Endothelial cell of umbilical vein (primary cell): ENCODE measurements around the gene COL23A1. TPM values are rescaled to one million over a fixed set of nuclear protein-coding genes. Genes with fewer than 3 reads are reported as not detected.

Experiments used
- BruUV-seq: library from RNA; stranded (reverse); fragments of 400-500 nt; replicated peaks from 2 replicates; lab custom pipeline; 2021; lab: Mats Ljungman, UMichigan
- CTCF ChIA-PET: fragments of 300-600, 350-600 bp; sonication (Branson Sonifier 250); formaldehyde crosslinking; loops from one replicate; lab custom pipeline; 2021; ENCODE audit warnings: antibody characterized with exemption, inconsistent platforms; lab: Charles Lee
- POLR2A ChIA-PET: fragments of 300-600, 350-600 bp; sonication (Branson Sonifier 250); formaldehyde crosslinking; loops from one replicate; lab custom pipeline; 2021; ENCODE audit warnings: antibody characterized with exemption, inconsistent platforms; lab: Charles Lee
- DNase-seq: peaks from one replicate; pipeline ENCODE4 v3.0.0-alpha.2; 2011; ENCODE audit warnings: low read depth, low spot score
- FAIRE-seq: peaks from 2 replicates; lab custom pipeline; 2011; peaks lifted over from hg19 to GRCh38; lab: Jason Lieb, UNC
- H2AFZ ChIP-seq: 2 replicates; pipeline ENCODE4 v1.6.0; 2012; ENCODE audit warnings: low read depth, low read length, control low read depth, inconsistent platforms
- H3K27ac ChIP-seq: 2 replicates; pipeline ENCODE4 v1.5.1; 2011; ENCODE audit warnings: low read depth, mild to moderate bottlenecking, control low read depth, low read length, moderate library complexity; ENCODE audit not compliant: insufficient read depth
- H3K27me3 ChIP-seq, 2 experiments: 2 replicates each; pipeline versions ENCODE4 v1.6.0 to v1.6.1; 2011; ENCODE audit warnings: low read length in 2 of 2, mixed read lengths in 1 of 2; ENCODE audit not compliant: control insufficient read depth in 2 of 2, insufficient read depth in 2 of 2
- H3K36me3 ChIP-seq, 2 experiments: 2 replicates in 1 of 2; 3 replicates in 1 of 2; pipeline ENCODE4 v1.5.1; 2011; ENCODE audit warnings: low read length in 2 of 2, mild to moderate bottlenecking in 1 of 2, moderate library complexity in 1 of 2; ENCODE audit not compliant: control insufficient read depth in 2 of 2, insufficient read depth in 2 of 2; ENCODE audit errors: extremely low read depth in 1 of 2
- H3K4me1 ChIP-seq: 3 replicates; pipeline ENCODE4 v1.5.1; 2011; ENCODE audit warnings: mild to moderate bottlenecking, low read length; ENCODE audit not compliant: control insufficient read depth, insufficient read depth; ENCODE audit errors: extremely low read depth
- H3K4me2 ChIP-seq: 2 replicates; pipeline ENCODE4 v1.6.1; 2011; ENCODE audit warnings: low read length, control low read depth, mixed read lengths; ENCODE audit not compliant: insufficient read depth
- H3K4me3 ChIP-seq, 3 experiments: fragments of 200-600 bp in 1 of 3; sonication (generic), shearing (Covaris generic) in 1 of 3; replicated peaks in 1 of 3; 2 replicates each; pipeline ENCODE4 v1.5.1; 2011 to 2016; ENCODE audit warnings: control low read depth in 3 of 3, low read length in 3 of 3, mild to moderate bottlenecking in 2 of 3, inconsistent platforms in 1 of 3, low read depth in 1 of 3, moderate library complexity in 1 of 3; ENCODE audit not compliant: insufficient read depth in 1 of 3
- H3K79me2 ChIP-seq: 2 replicates; pipeline ENCODE4 v1.6.0; 2012; ENCODE audit warnings: low read length, inconsistent platforms; ENCODE audit not compliant: control insufficient read depth, insufficient read depth
- H3K9ac ChIP-seq: replicated peaks from 2 replicates; pipeline ENCODE3; 2011; ENCODE audit warnings: low read length, control low read depth; ENCODE audit not compliant: insufficient read depth; ENCODE audit errors: extremely low read depth
- H3K9me1 ChIP-seq: replicated peaks from 3 replicates; pipeline ENCODE4 v1.6.0; 2011; ENCODE audit warnings: mild to moderate bottlenecking, low read length; ENCODE audit not compliant: control insufficient read depth, insufficient read depth; ENCODE audit errors: extremely low read depth
- H3K9me3 ChIP-seq: replicated peaks from 2 replicates; pipeline ENCODE4 v1.5.1; 2012; ENCODE audit warnings: low read length, inconsistent platforms; ENCODE audit not compliant: control insufficient read depth, insufficient read depth
- H4K20me1 ChIP-seq: replicated peaks from 2 replicates; pipeline ENCODE3; 2011; ENCODE audit warnings: mild to moderate bottlenecking, low read length; ENCODE audit not compliant: control insufficient read depth, insufficient read depth; ENCODE audit errors: extremely low read depth
- CTCF ChIP-seq, 2 donors: IDR thresholded peaks; 1 replicate in 1 of 2; 2 replicates in 1 of 2; pipeline ENCODE4 v1.5.1; 2011; ENCODE audit warnings: low read length in 2 of 2, mild to moderate bottlenecking in 2 of 2, moderate library complexity in 2 of 2, control low read depth in 1 of 2, inconsistent platforms in 1 of 2, low read depth in 1 of 2; ENCODE audit not compliant: insufficient read depth in 1 of 2; ENCODE audit errors: extremely low read depth in 1 of 2
- EZH2 ChIP-seq: IDR thresholded peaks from 2 replicates; pipeline ENCODE4 v1.6.1; 2012; ENCODE audit warnings: borderline replicate concordance, low read depth, mild to moderate bottlenecking, moderate library complexity, low read length, inconsistent platforms; ENCODE audit not compliant: severe bottlenecking
- FOS ChIP-seq: IDR thresholded peaks from 2 replicates; pipeline ENCODE4 v1.6.1; 2011; ENCODE audit warnings: mild to moderate bottlenecking, low read length, moderate library complexity, borderline replicate concordance; ENCODE audit not compliant: insufficient read depth
- GATA2 ChIP-seq: IDR thresholded peaks from 2 replicates; pipeline ENCODE4 v1.7.0; 2011; ENCODE audit warnings: low read depth, mild to moderate bottlenecking, moderate library complexity, mixed read lengths, low read length; ENCODE audit not compliant: insufficient read length, insufficient read depth
- JUN ChIP-seq: IDR thresholded peaks from 2 replicates; pipeline ENCODE4 v1.6.1; 2011; ENCODE audit warnings: borderline replicate concordance, low read depth; ENCODE audit not compliant: insufficient read length, insufficient read depth
- MAX ChIP-seq: IDR thresholded peaks from 2 replicates; pipeline ENCODE4 v1.6.1; 2011; ENCODE audit not compliant: insufficient read depth, insufficient read length
- MYC ChIP-seq: IDR thresholded peaks from one replicate; pipeline ENCODE4 v1.6.1; 2011; ENCODE audit warnings: mild to moderate bottlenecking, low read depth, low read length
- POLR2A ChIP-seq: IDR thresholded peaks from 2 replicates; pipeline ENCODE4 v1.6.1; 2012; ENCODE audit warnings: low read depth, mild to moderate bottlenecking, control low read depth, low read length
- POLR2AphosphoS5 ChIP-seq: IDR thresholded peaks from 2 replicates; pipeline ENCODE4 v1.6.1; 2012; ENCODE audit warnings: low read depth, mild to moderate bottlenecking, control low read depth, low read length, moderate library complexity; ENCODE audit not compliant: insufficient read depth
- dilution Hi-C: fragments of 300-500 bp; cut with MboI; formaldehyde crosslinking; loops from one replicate; pipeline ENCODE4 v1.15.0; 2019; ENCODE audit warnings: low sequenced_read_pairs; ENCODE audit not compliant: extremely low pct_ligation_motif_present
- intact Hi-C: fragments of 100-400 bp; cut with micrococcal nuclease; formaldehyde crosslinking; loops from one replicate; pipeline ENCODE4 v1.10.0; 2022
- polyA plus RNA-seq, 4 experiments: library from polyadenylated mRNA; depleted of rRNA in 3 of 4; stranded (reverse) in 3 of 4; unstranded in 1 of 4; fragments of >200 nt; gene quantifications; 2 replicates each; pipeline versions ENCODE4 v1.2.1 to v1.2.3, GENCODE V29; 2011 to 2012; ENCODE audit warnings: missing spikeins in 1 of 4
- total RNA-seq: library from RNA; stranded (reverse); gene quantifications from 2 replicates; pipeline ENCODE4 v1.2.3, GENCODE V29; 2021

The COL23A1 gene
- total and polyA plus RNA-seq, 2 donors (not counting 3 experiments of a cell fraction or from before 2014, with no cell fraction given), result not detected

- DNase-seq (no peak), FAIRE-seq (no peak)
- H3K27ac ChIP-seq, result no peak overlapping the region
- H3K9ac ChIP-seq, result no peak overlapping the region
- no TSS peak for BruUV-seq
- no peak for TF ChIP-seq JUN
- no peak for TF ChIP-seq CTCF (IDR thresholded peaks at IDR 0.05; ENCODE audit: extremely low read depth in 1 of 2, insufficient read depth in 1 of 2, low read depth in 1 of 2, low read length in 2 of 2)
- no peak for TF ChIP-seq GATA2
- TF ChIP-seq MAX, result no peak
- no peak for TF ChIP-seq FOS
- TF ChIP-seq EZH2, result no peak
- TF ChIP-seq POLR2A, result no peak
- no peak for TF ChIP-seq MYC
- no peak for TF ChIP-seq POLR2AphosphoS5
- peaks cover 33% of the 10 kb centered on the region for H3K79me2 ChIP-seq
- H3K9me1 ChIP-seq, result no peaks in the 10 kb centered on the region
- intact Hi-C loops, result no loop called here
- H2AFZ ChIP-seq, result no peak overlapping the region
- H4K20me1 ChIP-seq, result no peaks in the 10 kb centered on the region
- no peaks in the 10 kb centered on the region for H3K9me3 ChIP-seq
- ChIA-PET CTCF (no interaction called here), POLR2A (no interaction called here)
- H3K4me1 ChIP-seq, result peaks cover 2% of the 10 kb centered on the region
- H3K4me2 ChIP-seq, result no peak overlapping the region
- peaks cover 17 to 20% of the 10 kb centered on the region in 2 experiments for H3K36me3 ChIP-seq
- no peak overlapping the region for H3K4me3 ChIP-seq
- no peaks in the 10 kb centered on the region for H3K27me3 ChIP-seq
- dilution Hi-C loops, result no loop called here
Measured at GRCh38 chr5:178619390-178619789, 29.2 kb upstream of the COL23A1 start.
